Natural killer cell treated with Interleukin-12 subunit alpha and Interleukin-12 subunit beta and Interleukin-15 and Interleukin-18, amount 100 ng/mL, for 72 hours (primary cell): Measurements from ENCODE around the gene PLEKHM3. TPM values are rescaled to one million over a fixed set of nuclear protein-coding genes. Genes with fewer than 3 reads are reported as not detected.

Experiments
- ATAC-seq, 2 donors: fragments of 150-1000 bp; cut with Tn5 transposase in 1 of 2; sonication (Bioruptor Pico), chemical (Tn5 transposase) in 1 of 2; 2 replicates each; pipeline ENCODE4 v1.10.0; 2021
- DNase-seq: peaks from one replicate; pipeline ENCODE4 v3.0.0; 2022; ENCODE audit warnings: low spot score
- H3K27ac Mint-ChIP-seq, 2 donors: 1 replicate in 1 of 2; 2 replicates in 1 of 2; pipeline ENCODE4 v1.8.0; 2022; ENCODE audit warnings: mixed read lengths in 2 of 2, mild to moderate bottlenecking in 1 of 2, moderate library complexity in 1 of 2
- H3K27me3 Mint-ChIP-seq, 2 donors: 1 replicate in 1 of 2; 2 replicates in 1 of 2; pipeline ENCODE4 v1.8.0; 2022; ENCODE audit warnings: mixed read lengths in 2 of 2
- H3K36me3 Mint-ChIP-seq: one replicate; pipeline ENCODE4 v1.8.0; 2022; ENCODE audit warnings: mixed read lengths
- H3K4me1 Mint-ChIP-seq, 2 donors: 1 replicate in 1 of 2; 2 replicates in 1 of 2; pipeline ENCODE4 v1.8.0; 2022; ENCODE audit warnings: low read depth in 2 of 2, mixed read lengths in 2 of 2, mild to moderate bottlenecking in 1 of 2
- H3K4me3 Mint-ChIP-seq: one replicate; pipeline ENCODE4 v1.8.0; 2022; ENCODE audit warnings: mixed read lengths
- H3K9me3 Mint-ChIP-seq: 2 replicates; pipeline ENCODE4 v1.8.0; 2022; ENCODE audit warnings: mixed read lengths
- total RNA-seq, 2 donors: library from RNA; stranded (reverse); gene quantifications; one replicate each; pipeline ENCODE4 v1.2.3, GENCODE V29; 2022

The PLEKHM3 gene
- total RNA-seq, 2 donors from 2014 or later: 8.1 to 10.3 TPM

DNA sequence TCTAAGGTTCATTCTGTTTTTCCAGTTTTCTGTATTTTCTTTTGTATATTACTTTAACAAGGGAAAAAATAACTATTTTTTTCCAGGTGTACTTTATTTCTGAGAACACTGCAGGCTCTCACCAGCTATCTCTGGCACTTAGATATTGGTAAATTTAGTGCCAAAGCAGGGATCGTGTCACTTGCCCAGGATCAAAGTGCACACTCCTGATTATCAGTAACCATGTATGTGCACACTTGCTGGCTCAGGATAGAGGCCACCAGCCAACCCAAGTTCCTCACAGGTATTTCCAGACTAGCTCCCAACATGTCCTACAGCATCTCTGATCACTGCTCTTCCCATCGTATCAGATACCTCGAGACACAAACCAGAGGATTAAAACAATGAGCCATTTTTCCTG, 249.9 kb downstream of the PLEKHM3 start:
- Mint-ChIP-seq H3K4me3 (no peak overlapping the region), H3K27me3 (peaks cover 3 to 7% of the 10 kb centered on the region in 2 donors), H3K4me1 (peaks cover 5 to 6% of the 10 kb centered on the region in 2 donors), H3K27ac (no peak overlapping the region), H3K9me3 (no peaks in the 10 kb centered on the region), H3K36me3 (no peaks in the 10 kb centered on the region)
- DNase-seq (no peak), ATAC-seq (no peak)

DNA sequence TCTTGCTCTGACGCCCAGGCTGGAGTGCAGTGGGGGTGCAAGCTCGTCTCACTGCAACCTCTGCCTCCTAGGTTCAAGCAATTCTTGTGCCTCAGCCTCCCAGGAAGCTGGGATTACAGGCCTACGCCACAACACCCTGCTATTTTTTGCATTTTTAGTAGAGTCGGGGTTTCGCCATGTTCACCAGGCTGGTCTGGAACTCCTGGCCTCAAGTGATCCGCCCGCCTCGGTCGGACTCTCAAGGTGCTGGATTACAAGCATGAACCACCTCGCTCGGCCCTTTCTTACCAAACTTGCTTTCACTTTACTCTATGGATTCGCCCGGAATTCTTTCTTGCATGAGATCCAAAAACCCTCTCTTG, 252.5 kb downstream of the PLEKHM3 start:
- no peaks in the 10 kb centered on the region for H3K9me3 Mint-ChIP-seq
- H3K4me3 Mint-ChIP-seq: no peak overlapping the region

DNA sequence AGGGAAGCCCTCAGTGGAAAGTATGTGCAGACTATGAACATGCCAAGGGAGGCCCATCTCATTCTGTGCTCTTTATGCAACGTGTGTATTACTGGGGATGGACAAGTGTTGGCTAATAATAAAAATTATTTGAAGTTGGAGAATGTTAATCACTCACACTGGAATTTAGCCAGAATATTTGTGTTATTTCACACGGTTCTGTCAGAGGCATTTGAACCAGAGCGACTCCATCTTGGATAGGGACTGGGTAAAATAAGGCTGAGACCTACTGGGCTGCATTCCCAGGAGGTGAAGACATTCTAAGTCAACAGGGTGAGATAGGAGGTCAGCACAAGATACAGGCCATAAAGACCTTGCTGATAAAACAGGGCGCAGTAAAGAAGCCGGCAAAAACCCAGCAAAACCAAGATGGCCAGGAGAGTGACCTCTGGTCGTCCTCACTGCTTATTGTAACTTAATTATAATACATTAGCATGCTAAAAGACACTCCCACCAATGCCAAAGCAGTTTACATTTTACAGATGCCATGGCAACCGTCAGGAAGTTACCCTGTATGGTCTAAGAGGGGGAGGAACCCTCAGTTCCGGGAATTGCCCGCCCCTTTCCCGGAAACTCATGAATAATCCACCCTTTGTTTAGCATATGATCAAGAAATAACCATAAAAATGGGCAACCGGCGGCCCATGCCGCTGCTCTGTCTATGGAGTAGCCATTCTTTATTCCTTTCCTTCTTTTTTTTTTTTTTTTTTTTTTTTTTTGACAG, 253.1 kb downstream of the PLEKHM3 start:
- H3K27ac Mint-ChIP-seq: no peak overlapping the region
- peak overlapping the region; percentile 13 for H3K4me3 Mint-ChIP-seq
- peaks cover 1 to 5% of the 10 kb centered on the region in 2 donors for H3K27me3 Mint-ChIP-seq
- DNase-seq (no peak), ATAC-seq (no peak)
- H3K4me1 Mint-ChIP-seq: peaks cover 12 to 16% of the 10 kb centered on the region in 2 donors
- H3K9me3 Mint-ChIP-seq: no peaks in the 10 kb centered on the region
- no peaks in the 10 kb centered on the region for H3K36me3 Mint-ChIP-seq

More for the DNA sequence above, 252.5 kb downstream of the PLEKHM3 start:
- no peak for DNase-seq
- Mint-ChIP-seq H3K36me3 (no peaks in the 10 kb centered on the region), H3K27ac (no peak overlapping the region), H3K27me3 (no peaks in the 10 kb centered on the region), H3K4me1 (peaks cover 6 to 12% of the 10 kb centered on the region in 2 donors)
- ATAC-seq: no peak

DNA sequence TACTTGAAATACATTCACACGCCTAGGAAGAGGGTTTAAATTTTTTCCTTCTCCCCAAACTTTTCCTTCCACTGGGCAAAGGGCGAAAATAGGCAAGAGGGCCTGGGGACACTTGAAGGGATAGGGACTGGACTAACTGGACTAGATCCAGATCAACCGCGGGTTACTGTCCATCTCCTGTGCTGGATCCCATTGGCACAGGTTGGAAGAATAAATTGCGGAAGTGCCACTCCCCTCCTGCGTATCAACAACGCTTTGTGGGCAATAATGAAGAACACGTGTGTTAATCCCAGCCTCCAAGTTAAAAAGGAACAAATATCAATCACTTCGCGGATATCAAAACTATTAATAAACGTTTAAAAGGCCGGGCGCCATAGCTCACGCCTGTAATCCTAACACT, 253.9 kb downstream of the PLEKHM3 start:
- H3K27me3 Mint-ChIP-seq: peaks cover 6 to 8% of the 10 kb centered on the region in 2 donors
- ATAC-seq: no peak
- H3K4me3 Mint-ChIP-seq: no peak overlapping the region
- H3K36me3 Mint-ChIP-seq: no peaks in the 10 kb centered on the region
- no peak for DNase-seq
- no peak overlapping the region for H3K27ac Mint-ChIP-seq
- peaks cover 15 to 19% of the 10 kb centered on the region in 2 donors for H3K4me1 Mint-ChIP-seq
- no peaks in the 10 kb centered on the region for H3K9me3 Mint-ChIP-seq

Other genes with a start within 250 kb of the PLEKHM3 start
- gene CRYGD, start 99.0 kb upstream of the PLEKHM3 start, total RNA-seq: not detected
- gene CRYGC, start 104.3 kb upstream of the PLEKHM3 start, total RNA-seq: not detected
- not detected for gene CRYGB, start 120.6 kb upstream of the PLEKHM3 start, total RNA-seq
- gene CRYGA, start 138.1 kb upstream of the PLEKHM3 start, total RNA-seq: not detected
- gene C2orf80, start 164.5 kb upstream of the PLEKHM3 start, total RNA-seq: not detected
- gene IDH1, start 229.5 kb upstream of the PLEKHM3 start, total RNA-seq: 10 to 100 TPM; 18.9 to 30.5 TPM
- 10 to 100 TPM; 25.6 to 29.9 TPM for gene PIKFYVE, start 240.7 kb upstream of the PLEKHM3 start, total RNA-seq